Fibroblast of peridontal ligament (primary cell): ENCODE measurements around the gene CDH4.
"Not testable (repeated sequence)": the region's sequence is repeated elsewhere in the genome, so short reads cannot be mapped to it uniquely, and the experiment has no call there.

Source experiments
- DNase-seq: peaks from one replicate; pipeline ENCODE4 v3.0.0-alpha.2; 2010; ENCODE audit errors: extremely low read depth

CDH4 gene

DNA sequence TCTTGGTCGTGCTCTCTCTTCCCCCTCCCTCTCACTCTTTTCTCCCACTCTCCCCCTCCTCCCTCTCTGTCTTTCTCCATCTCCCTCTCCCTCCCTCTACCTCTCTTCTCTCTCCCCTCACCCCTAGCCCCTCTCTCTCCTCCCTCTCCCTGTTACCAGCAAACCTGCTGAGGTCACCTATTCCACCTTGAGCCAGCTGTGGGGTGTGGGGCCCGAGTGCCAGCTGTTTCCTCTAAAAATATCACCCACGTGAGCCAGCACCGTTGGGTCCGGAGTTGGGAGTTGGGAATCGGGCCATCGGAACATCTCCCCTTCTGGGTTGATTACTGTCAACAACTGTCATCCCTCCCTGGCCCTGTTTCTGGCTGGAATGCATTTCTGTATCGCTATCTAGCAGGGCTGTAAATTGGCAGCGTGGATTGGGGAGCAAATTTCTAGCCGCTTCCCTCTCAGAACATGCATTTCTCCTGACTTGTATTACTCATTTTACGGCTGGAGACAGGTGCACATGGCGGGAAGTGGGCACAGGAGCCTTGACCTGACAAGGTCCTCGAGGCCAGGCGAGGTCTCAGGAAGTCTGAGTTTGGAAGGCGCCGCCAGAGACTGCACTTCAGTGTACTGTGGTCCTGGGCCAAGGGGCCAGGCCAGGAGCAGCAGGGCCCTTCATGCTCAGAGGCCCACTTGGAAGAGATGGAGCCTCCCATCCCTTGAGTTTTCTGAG, 165.3 kb downstream of the CDH4 start:
- DNase-seq, result no peak

DNA sequence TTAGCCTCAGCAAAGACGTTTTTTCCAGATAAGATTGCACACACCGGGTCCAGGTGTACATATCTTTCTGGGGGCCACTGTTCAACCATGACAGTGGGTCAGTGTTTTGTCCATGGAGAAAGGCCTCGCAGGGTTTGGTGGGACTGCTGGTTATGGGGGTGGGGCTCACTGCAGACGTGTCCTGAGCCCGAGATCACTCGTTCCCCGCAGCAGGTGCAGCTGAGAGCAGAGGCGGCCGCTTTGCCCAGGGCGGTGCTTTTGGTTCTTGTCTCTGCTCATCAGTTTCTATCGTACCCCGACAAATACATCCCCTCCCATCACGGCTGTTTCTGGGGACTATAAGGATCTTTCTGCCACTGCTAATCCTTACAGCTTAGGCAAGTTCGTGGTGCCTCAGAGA, 166.9 kb downstream of the CDH4 start:
- no peak for DNase-seq

DNA sequence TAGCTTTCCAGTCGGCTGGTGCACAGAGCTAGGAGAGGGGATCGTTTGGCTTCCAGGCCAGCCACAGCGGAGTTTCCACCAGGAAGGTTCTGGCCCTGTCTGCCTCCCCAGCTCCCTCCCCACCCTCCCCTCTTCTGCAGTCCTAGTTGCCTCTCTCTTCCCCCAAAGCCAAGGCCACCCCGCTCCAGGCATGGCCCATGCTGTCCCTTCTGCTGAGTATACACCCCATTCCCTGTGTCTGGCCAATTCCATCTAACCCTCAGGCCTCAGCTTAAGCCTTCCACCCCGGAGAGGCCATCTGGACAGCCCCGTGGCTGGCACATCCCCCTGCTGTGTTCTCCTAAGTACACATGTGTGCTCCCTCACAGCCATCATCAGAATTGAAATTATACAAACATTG, 167.4 kb downstream of the CDH4 start:
- DNase-seq, result no peak

DNA sequence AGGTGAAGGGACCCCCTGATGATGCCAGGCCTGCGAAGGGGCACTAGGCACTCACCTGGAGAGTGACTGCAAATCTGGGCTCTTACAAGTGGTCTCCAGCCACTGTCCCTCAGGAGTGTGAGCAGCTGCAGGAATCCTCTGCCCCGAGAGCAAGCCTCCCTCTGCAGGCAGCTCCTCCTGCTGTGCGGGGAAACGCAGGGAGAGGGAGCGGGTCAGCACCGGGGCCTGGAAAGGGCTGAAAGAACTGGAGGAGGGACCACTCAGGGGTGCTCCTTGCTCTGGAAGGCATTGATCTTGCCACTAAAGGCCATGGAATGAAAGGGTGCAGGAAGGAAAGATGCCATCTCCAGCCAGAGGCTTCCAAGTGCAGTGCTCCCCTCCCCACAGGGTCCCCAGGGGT, 168.0 kb downstream of the CDH4 start:
- no peak for DNase-seq

DNA sequence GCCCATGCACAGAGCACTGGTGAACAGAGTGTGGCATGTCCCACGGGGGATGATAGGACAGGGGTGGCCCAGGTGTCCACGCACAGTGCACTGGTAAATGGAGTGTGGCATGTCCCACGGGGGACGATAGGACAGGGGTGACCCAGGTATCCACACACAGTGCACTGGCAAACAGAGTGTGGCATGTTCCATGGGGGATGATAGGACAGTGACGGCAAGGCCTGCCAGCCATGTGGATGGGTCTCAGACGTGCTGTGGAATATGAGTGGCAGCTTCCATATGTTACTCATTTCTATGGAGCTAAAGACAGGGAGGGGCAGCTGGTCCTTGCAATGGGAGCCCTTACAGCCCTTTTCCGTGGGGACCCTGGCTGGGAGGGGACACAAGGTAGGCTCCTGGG, 168.7 kb downstream of the CDH4 start:
- DNase-seq, result no peak

DNA sequence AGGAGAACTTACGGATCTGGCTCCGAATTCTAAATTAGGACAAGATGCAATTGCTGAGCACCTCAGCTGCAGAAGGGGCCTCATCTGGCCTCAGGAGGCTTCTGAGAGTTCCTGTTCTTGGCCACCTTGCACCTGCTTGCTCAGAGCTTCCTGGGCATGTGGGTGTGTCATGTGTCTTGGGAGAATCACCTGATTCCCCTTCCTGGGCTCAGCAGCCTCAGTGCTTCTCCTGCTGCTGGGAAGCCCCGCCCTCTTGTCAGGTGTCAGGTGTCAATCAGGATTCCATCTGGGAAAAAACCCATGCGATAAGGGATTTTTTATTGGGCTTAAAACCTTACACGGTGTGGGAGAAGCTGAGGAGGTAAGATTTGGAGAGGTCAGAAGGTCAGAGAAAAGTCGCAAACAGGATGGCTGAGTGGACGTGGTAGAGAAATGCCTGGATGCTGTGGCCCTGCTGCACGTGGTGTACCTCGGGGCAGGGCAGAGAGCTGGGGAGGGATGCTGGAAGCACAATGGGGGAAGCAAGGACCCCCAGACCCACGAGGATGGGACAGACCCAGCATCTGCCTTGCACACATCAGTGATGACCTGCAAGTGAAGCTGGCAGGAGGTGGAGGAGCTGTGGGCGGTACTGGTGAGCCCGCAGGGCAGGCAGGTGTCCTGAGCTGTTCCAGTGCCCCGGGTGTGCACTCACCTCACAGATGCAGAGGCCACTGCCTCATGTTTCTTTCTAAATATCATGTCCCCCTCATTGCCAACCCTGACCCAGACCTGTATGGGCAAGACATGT, 170.8 kb downstream of the CDH4 start:
- no peak for DNase-seq

DNA sequence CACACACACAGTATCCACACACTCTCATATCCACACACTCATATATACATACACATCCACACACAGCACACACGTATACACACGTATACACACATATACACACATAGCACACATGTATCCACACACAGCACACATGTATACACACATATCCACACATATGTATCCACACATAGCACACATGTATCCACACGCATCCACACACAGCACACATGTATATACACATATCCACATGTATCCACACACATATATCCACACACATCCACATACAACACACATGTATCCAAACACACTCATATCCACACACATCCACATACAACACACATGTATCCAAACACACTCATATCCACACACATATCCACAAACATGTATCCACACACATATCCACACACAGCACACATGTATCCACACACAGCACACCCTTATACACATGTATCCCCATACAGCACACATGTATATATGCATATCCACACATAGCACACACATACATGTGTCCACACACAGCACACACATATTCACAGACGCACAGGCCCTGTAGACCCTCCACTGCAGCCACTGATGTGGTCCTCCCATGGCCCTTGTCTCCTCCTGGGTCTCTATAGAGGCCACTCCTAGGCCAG, 172.1 kb downstream of the CDH4 start:
- DNase-seq, result no peak

DNA sequence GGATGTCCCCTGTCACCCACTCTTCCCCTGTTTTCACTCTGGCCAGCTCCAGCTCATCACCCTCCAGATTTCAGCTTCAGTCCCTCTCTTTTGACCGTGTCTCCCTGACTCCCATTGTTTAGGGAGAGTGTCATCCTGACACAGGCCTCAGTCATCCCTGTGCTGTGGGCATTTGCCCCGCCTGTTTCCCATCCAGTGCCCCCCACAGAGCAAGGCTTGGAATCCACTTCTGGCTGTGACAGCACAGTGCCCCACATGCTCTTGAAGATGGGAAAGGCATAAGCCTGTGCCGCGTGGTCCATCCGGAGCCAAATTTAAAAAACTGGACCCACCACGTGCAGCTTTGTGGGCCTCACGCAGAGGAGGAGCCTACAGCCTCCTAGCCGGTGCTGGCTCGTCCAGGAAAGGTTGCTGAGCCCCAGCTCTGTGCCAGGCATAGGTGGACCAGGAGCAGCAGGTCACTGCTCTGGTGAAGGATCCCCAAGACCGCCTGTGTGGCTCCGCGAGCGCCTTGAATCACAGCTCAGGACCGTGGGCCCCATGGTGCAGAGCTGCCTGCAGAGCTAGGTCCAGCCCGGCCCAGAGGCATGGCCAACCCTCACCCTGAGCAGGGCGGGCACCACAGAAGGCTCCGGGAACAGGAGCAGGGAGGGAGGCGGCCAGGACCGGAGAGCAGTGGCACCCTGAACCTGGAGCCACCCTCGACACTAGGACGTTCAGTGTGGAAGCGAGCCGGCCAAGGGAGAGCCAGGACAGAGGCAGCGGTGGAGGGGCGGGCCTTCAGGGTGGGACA, 172.8 kb downstream of the CDH4 start:
- DNase-seq, result no peak

DNA sequence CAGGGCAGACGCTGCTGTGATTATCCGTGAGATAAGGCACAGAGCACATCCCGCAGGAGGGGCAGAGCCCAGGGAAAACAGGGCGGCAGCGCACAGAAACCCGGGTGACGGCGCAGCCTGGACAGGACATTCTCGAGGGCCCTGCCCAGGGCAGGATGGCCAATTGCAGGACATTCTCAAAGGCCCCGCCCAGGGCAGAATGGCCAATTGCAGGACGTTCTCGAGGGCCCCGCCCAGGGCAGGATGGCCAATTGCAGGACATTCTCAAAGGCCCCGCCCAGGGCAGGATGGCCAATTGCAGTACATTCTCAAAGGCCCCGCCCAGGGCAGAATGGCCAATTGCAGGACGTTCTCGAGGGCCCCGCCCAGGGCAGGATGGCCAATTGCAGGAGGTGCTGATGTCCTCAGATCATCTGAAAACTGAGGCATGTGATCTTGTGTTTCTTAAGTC, 173.5 kb downstream of the CDH4 start:
- not testable (repeated sequence) for DNase-seq

DNA sequence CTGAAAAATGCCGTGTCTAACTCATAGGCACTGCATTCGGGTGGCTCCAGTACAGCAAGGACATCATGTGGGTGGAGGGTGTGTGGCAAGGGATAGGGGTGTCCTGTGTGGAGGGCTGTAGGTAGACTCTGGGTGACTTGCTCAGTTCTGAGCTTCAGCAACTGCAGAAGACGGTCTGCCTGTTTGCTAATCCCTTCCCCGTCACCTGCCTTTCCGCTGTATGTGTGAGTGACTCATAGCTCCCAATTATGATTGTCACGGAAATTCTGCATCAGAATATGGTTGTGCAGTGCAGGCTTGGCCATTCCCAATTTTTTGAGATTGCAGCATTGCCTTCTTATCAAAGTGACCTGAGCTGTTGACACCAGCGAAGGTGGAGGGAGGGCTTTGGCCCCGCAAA, 174.3 kb downstream of the CDH4 start:
- DNase-seq, result no peak

DNA sequence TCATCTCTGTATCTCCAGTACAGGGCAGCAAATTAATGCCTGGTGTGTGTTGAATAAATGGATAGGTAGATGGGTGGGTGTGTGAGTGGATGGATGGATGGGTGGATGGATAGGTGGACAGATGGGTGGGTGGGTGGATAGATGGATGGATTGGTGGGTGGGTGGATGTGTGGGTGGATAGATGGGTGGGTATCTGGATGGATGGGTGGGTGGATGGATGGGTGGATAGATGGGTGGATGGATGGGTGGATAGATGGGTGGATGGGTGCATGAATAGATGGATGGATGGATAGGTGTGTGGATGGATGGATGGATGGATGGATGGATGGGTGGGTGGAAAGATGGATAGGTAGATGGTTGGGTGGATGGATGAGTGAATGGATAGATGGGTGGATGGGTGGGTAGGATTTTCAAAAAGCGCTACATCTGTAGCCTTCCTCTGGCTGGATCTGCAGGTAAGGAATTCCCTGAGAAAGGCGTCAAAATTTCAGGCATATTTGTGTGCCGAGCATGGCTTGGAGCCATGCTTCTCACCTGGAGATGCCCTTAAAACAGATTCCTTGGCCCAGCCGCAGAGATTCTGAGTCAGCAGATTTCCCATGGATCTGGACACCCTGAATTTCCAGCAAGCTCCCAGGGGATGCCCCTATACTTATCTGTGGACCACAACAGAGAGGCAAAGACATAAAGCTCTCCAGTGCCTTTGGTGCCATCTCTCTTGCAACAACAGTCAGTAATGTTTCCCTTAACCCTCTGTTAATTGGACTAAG, 177.6 kb downstream of the CDH4 start:
- DNase-seq, result no peak

DNA sequence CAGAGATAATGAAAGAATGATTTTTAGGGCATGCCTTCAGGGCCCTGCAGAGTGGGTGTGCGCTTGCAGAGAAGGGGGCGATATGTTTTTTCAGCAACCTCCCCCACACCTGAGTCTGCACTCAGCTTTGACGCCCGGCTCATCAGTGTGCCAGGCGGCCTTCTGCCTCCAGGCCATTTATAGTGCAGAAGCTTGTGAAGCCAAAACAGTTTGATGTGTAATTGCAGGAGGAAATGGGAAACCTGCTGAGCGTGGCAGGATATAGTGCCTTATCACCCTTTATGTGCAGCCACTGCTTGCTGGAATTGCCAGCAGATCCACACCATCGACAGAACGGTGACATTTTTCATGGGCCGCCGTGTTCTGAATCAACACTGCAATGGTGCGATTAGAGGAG, 178.2 kb downstream of the CDH4 start:
- no peak for DNase-seq

DNA sequence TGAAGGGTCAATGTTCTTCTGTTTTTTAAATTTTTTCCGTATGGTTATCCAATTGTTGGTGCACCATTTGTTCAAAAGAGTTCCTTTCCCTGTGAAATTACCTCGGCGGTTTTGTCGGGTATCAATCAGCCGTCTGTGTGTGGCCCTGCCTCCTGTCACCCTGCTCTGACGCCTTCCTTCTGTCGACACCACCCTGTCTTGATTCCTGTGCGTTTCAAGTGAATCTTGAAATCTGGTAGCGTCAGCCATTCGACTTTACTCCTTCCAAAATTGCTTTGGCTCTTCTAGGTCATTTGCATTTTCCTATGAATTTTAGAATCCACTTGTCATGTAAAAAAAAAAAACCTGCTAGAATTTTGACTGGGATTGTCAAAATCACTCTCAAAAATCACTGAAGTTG, 181.1 kb downstream of the CDH4 start:
- DNase-seq, result no peak

DNA sequence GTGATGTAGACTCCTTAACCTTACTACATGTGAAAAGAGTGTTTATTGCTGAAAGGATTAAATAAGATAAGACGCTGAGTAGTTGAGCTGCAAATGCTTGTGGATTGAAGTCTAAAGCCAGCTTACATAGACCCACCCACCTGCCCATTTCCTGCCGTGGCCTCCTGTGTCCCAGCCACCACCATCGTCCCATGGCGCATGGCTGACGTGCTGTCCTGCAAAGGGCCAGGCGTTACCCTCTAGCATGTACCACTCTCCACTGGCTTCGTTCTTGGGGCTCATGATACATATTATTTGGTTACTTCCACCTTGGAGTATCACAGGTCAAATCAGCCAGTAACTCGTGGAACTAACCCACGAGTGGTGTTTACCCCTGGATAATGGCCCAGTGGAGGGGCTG, 181.8 kb downstream of the CDH4 start:
- DNase-seq, result no peak

DNA sequence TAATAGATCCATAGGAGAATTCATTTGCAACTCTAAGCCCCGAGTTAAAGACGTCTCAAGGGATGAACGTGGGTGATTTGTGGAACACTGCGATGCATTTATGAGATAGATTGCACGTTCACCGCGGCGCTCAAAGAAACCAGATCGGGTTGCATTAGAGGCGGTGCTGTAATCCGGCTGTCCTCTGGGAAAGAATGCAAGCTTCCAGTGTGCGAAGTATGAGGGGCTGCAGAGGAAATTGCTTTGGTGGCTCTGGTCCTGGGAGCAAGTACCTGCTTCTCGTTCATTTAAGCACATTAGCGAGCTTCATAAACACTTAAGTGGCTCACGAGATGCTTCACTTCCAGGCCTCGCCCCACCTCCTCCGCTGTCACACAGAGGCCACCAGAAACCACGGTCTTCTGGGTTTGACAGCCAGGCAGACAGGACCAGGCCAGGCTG, 182.3 kb downstream of the CDH4 start:
- DNase-seq, result no peak

DNA sequence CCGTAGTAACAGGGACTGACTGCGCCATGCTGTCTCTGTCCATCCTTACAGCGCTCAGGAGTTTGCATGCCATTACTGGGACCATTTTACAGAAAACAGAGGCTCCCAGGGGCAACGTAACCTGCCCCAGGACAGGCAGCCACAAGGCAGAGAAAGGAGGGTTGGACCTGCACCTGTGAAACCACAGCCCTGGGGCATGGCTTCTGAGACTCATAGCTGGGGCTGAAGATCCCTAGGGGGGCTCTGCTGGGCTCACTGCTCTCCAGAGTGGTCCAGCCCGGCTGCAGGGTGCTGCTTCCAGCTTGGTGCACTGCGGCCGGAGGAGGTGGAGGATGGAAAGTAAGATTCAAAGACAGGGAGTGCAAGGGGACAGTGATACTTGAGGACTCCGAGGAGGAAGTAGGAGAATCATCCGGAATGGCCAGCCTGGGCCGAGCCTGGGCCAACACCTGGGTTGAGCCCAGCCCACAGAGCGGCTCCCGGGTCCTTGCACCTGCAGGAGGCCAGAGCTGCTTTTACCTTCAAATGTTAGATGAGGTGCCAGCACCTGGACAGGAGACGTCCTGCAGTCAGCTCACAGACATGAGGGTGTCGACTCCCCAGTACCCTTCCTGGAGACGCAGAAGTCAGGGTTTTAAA, 183.2 kb downstream of the CDH4 start:
- DNase-seq, result no peak

DNA sequence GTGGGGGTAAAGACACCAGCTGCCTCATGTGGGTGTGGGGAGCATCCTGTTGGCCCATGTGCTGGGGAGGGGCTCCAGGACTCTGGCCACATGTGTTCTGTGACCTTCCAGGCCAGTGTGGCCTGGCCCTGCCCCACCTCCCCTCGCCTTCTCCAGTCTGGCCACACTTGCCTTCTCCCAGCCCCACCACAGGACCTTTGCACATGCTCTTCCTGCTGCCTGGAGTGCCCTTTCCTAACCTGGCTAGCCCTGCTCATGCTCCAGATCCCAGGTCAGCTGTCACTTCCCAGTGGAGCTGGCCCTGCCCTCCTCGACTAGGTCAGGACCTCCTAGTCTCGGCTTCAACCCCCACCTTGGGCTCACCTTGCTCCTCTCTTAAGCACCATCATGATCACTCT, 183.8 kb downstream of the CDH4 start:
- no peak for DNase-seq

DNA sequence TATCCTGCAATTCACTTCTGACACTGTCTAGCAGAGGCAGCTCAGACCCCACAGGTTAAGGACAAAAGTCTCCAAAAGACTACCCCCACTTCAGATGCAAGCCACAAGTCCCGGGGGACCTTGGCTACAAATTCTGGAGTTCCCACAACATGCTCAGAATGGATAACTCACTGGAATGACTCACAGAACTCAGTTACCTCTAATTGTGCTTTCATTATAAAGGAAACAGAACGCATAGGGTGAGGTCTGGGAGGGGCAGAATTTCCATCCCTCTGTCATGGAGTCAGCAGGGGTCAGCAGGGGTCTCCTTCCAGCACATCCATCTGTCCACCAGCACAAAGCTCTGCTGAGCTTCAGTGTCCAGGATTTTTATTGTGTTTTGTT, 184.2 kb downstream of the CDH4 start:
- no peak for DNase-seq

DNA sequence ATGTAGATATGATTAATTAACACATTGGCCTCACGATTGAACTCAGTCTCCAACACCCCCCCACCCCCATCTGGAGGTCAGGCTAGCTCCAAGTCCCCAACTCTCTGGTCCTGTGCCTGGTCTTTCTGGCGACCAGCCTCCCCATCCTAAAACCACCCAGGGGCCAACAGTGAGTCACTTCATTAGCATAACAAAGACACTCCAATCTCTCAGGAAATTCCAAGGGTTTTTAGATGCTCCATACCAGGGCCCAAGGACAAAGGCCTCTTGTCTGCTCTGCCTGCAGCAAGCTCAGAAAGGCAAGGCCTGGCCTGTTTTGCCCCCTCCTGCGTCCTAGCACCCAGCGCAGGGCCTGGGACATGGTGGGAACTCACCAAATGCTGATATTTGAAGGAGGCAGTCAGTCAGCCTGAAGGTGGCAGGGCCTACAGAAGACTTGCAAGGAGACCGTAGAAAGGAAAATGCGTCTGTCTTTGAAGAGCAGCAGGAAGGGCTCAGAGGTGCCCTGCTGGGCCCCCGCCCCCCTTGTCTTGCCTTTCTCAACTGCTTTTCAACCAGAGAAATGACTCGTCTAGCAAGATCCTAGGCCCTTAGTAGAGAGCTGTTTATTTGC, 184.7 kb downstream of the CDH4 start:
- DNase-seq, result no peak
